ENCODE data around the gene STRIP1.

The STRIP1 gene

GRCh38 chr1:110034451-110035235, at the start of gene STRIP1:
STRIP1 (plus strand) TSS chr1:110034624; CDS start chr1:110034638, 14 bp downstream.
- no peak for TF ChIP-seq CTCF (IDR thresholded peaks at IDR 0.05; ENCODE audit: low read depth, low read length, missing control alignments)
- H3K4me3 ChIP-seq (ENCODE audit: low read depth, low read length), result peak within 1 kb of the TSS; percentile 77

GRCh38 chr1:109985247-109986053, 49.0 kb upstream of the STRIP1 start:
- DNase-seq (ENCODE audit: low read depth), result no peak
- peak overlapping the region; percentile 72 for H3K4me3 ChIP-seq (ENCODE audit: low read depth, low read length)
- no peak for TF ChIP-seq CTCF (IDR thresholded peaks at IDR 0.05; ENCODE audit: low read depth, low read length, missing control alignments)

More at GRCh38 chr1:110034451-110035235, at the start of gene STRIP1:
- peak; percentile 92 for DNase-seq (ENCODE audit: low read depth)

GRCh38 chr1:109986054-109986444, 48.4 kb upstream of the STRIP1 start:
- TF ChIP-seq CTCF (IDR thresholded peaks at IDR 0.05; ENCODE audit: low read depth, low read length, missing control alignments), result no peak
- peak overlapping the region; percentile 72 for H3K4me3 ChIP-seq (ENCODE audit: low read depth, low read length)
- DNase-seq (ENCODE audit: low read depth), result no peak

- TF ChIP-seq CTCF (IDR thresholded peaks at IDR 0.05; ENCODE audit: low read depth, low read length, missing control alignments), result no peak
- DNase-seq (ENCODE audit: low read depth), result no peak
- no peak overlapping the region for H3K4me3 ChIP-seq (ENCODE audit: low read depth, low read length)
Observed at GRCh38 chr1:109988349-109988914, 46.0 kb upstream of the STRIP1 start.

GRCh38 chr1:109989506-109990301, 44.7 kb upstream of the STRIP1 start:
- no peak for DNase-seq (ENCODE audit: low read depth)
- H3K4me3 ChIP-seq (ENCODE audit: low read depth, low read length), result no peak overlapping the region
- TF ChIP-seq CTCF (IDR thresholded peaks at IDR 0.05; ENCODE audit: low read depth, low read length, missing control alignments), result no peak

- no peak for DNase-seq (ENCODE audit: low read depth)
- no peak overlapping the region for H3K4me3 ChIP-seq (ENCODE audit: low read depth, low read length)
- no peak for TF ChIP-seq CTCF (IDR thresholded peaks at IDR 0.05; ENCODE audit: low read depth, low read length, missing control alignments)
Observed at GRCh38 chr1:109990302-109990653, 44.1 kb upstream of the STRIP1 start.

Data from GM12864 (cell line).